NOMO-1 treated with DMSO at 0.1 percent for 48 hours (cell line): ENCODE results near the gene MFSD12.
"Not testable (repeated sequence)": the region's sequence is repeated elsewhere in the genome, so short reads cannot be mapped to it uniquely, and the experiment has no call there.

Source experiments
- DNase-seq: peaks from one replicate; lab custom pipeline; 2025; ENCODE audit not compliant: unreplicated experiment; lab: John Stamatoyannopoulos, UW

Gene MFSD12

GRCh38 chr19:3585301-3586126 lies 28.1 kb upstream of the MFSD12 start, which contains the start of gene GIPC3:
Gene GIPC3, plus strand, starts transcription at chr19:3585478. Its CDS starts 120 bp downstream, at chr19:3585598.
- DNase-seq, result no peak

GRCh38 chr19:3584036-3584802 lies 26.8 kb upstream of the MFSD12 start:
- DNase-seq, result not testable (repeated sequence)

- DNase-seq, result not testable (repeated sequence)
These were observed 24.4 kb upstream of the MFSD12 start for GRCh38 chr19:3581792-3582191.

- no peak for DNase-seq
These were observed 23.0 kb upstream of the MFSD12 start for GRCh38 chr19:3580156-3580934.

- DNase-seq, result no peak
These were observed 21.0 kb upstream of the MFSD12 start for GRCh38 chr19:3578390-3578789.

- DNase-seq, result no peak
These were observed 20.4 kb upstream of the MFSD12 start for GRCh38 chr19:3577723-3578344.

- no peak for DNase-seq
These were observed 19.5 kb upstream of the MFSD12 start for GRCh38 chr19:3576696-3577443.

GRCh38 chr19:3575949-3576673 lies 18.7 kb upstream of the MFSD12 start:
- DNase-seq, result no peak

- no peak for DNase-seq
These were observed 17.9 kb upstream of the MFSD12 start for GRCh38 chr19:3575260-3575741.

- DNase-seq, result peak; percentile 87
These were observed 16.7 kb upstream of the MFSD12 start for GRCh38 chr19:3573858-3574637.

GRCh38 chr19:3573162-3573857 lies 15.9 kb upstream of the MFSD12 start:
- DNase-seq, result no peak

- no peak for DNase-seq
These were observed 15.4 kb upstream of the MFSD12 start, which contains the start of gene HMG20B for GRCh38 chr19:3572855-3573161. Gene HMG20B, plus strand, starts transcription at chr19:3572944. Its CDS starts 366 bp downstream, at chr19:3573310.

GRCh38 chr19:3572132-3572854 lies 14.9 kb upstream of the MFSD12 start:
- peak; percentile 99 for DNase-seq

GRCh38 chr19:3570606-3571011 lies 13.2 kb upstream of the MFSD12 start:
- DNase-seq, result no peak

GRCh38 chr19:3570042-3570441 lies 12.7 kb upstream of the MFSD12 start:
- not testable (repeated sequence) for DNase-seq

- no peak for DNase-seq
These were observed 7.8 kb upstream of the MFSD12 start for GRCh38 chr19:3565139-3565538.
